SU-DHL-6 (cell line): ENCODE results near the gene NAV2.

Experiments
- H2AFZ ChIP-seq: fragments of 200-600 bp; sonication (generic); 2 replicates; pipeline ENCODE4 v1.6.1; 2014; ENCODE audit warnings: low read depth, mild to moderate bottlenecking, moderate library complexity, mixed read lengths, antibody characterized with exemption, low read length; ENCODE audit not compliant: severe bottlenecking
- H3F3A ChIP-seq: fragments of 200-600 bp; shearing (Covaris generic); 2 replicates; pipeline ENCODE4 v1.6.0; 2016; ENCODE audit warnings: antibody characterized with exemption, mild to moderate bottlenecking; ENCODE audit not compliant: insufficient read depth
- H3K27ac ChIP-seq: fragments of 200-600 bp; sonication (generic); 2 replicates; pipeline ENCODE4 v1.5.1; 2016; ENCODE audit warnings: low read depth, mild to moderate bottlenecking, low read length, moderate library complexity, mixed read lengths
- H3K27me3 ChIP-seq: fragments of 200-600 bp; sonication (generic), shearing (Covaris generic); 2 replicates; pipeline ENCODE4 v1.6.0; 2014; ENCODE audit warnings: mild to moderate bottlenecking, low read length
- H3K36me3 ChIP-seq: fragments of 200-600 bp; sonication (generic); 2 replicates; pipeline ENCODE4 v1.6.1; 2014; ENCODE audit warnings: mild to moderate bottlenecking, low read length, mixed read lengths
- H3K4me2 ChIP-seq: fragments of 300-600, 200-600 bp; shearing (Covaris generic), sonication (generic); 2 replicates; pipeline ENCODE4 v1.6.0; 2014; ENCODE audit warnings: low read length, low read depth, mild to moderate bottlenecking; ENCODE audit not compliant: poor library complexity, severe bottlenecking
- H3K4me3 ChIP-seq: fragments of 200-600 bp; sonication (generic); 2 replicates; pipeline ENCODE4 v1.5.1; 2014; ENCODE audit warnings: antibody characterized with exemption, low read length, mild to moderate bottlenecking, mixed read lengths; ENCODE audit not compliant: insufficient read depth, poor library complexity, severe bottlenecking
- H3K79me2 ChIP-seq: fragments of 200-600 bp; sonication (generic); 2 replicates; pipeline ENCODE4 v1.6.1; 2014; ENCODE audit warnings: mild to moderate bottlenecking, low read length, moderate library complexity; ENCODE audit not compliant: insufficient read depth
- H3K9ac ChIP-seq: fragments of 200-600 bp; sonication (generic); 2 replicates; pipeline ENCODE4 v1.7.0; 2014; ENCODE audit warnings: mild to moderate bottlenecking, low read length
- H3K9me2 ChIP-seq: fragments of 200-600 bp; sonication (generic); replicated peaks from 2 replicates; pipeline ENCODE4 v1.6.1; 2014; ENCODE audit warnings: low read length; ENCODE audit not compliant: insufficient read depth
- H3K9me3 ChIP-seq: fragments of 200-600 bp; sonication (generic); 2 replicates; pipeline ENCODE4 v1.6.1; 2014; ENCODE audit warnings: low read length, mixed read lengths; ENCODE audit not compliant: insufficient read depth
- H4K20me1 ChIP-seq: fragments of 200-600 bp; sonication (generic); 2 replicates; pipeline ENCODE4 v1.6.1; 2014; ENCODE audit warnings: low read depth, mild to moderate bottlenecking, antibody characterized with exemption, low read length, moderate library complexity, mixed read lengths
- EZH2phosphoT487 ChIP-seq: fragments of 200-600 bp; sonication (generic), shearing (Covaris generic); conservative IDR thresholded peaks from 2 replicates; pipeline ENCODE4 v1.6.1; 2018; ENCODE audit warnings: mild to moderate bottlenecking, antibody characterized with exemption, low read length, moderate library complexity, mixed read lengths
- TF ChIP-seq, protein P1 (sequence below): fragments of 200-600 bp; sonication (generic); IDR thresholded peaks from one replicate; pipeline ENCODE4 v1.5.1; 2017; ENCODE audit warnings: antibody characterized with exemption, mild to moderate bottlenecking, low read length, moderate library complexity; ENCODE audit not compliant: insufficient read depth, poor library complexity, severe bottlenecking

Gene NAV2

DNA sequence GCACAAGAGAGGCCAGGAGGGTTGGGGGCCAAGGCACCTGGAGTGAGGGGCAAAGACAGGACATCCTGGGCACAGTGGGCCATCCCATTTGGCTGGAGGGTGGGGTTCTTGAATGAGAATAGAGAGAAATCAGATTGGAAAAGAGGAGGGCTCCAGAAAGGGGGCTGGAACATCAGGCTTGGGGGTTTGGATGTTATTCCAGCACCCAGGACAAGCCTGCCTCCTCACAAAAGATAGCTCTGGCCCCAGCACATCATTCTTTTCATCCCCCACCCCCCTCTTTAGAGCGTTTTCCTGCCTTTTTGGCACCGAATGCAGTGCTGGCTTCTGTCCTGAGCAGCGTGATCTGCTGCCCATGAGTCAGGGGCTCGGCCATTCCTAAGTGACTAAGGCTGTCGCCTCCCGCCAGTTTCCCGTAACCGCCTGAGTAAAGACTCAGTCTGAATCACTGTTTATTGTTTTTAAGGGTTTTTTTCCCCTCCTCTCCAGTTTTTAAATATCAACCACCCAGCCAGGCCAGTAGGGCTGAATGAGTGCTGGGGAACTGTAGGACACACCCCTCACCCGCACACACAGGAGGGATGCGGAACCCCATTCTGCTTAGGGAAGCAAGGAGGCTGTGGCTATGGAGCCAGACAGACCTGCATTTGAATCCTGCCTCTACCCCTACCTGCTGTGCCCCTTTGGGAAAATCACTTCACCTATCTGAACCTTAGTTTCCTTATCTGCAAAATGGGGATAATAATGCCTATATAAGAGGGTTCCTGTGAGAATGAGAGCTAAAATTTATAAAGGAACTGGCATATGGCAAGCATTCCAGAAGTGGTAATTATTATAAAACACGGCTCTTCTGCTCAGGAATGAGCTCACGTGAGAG, 32.4 kb upstream of the NAV2 start:
- no peaks in the 10 kb centered on the region for H3K36me3 ChIP-seq
- no peaks in the 10 kb centered on the region for H3K9me2 ChIP-seq
- H3K9ac ChIP-seq: no peak overlapping the region
- no peaks in the 10 kb centered on the region for H4K20me1 ChIP-seq
- no peak overlapping the region for H3K4me2 ChIP-seq
- H3K4me3 ChIP-seq: no peak overlapping the region
- TF ChIP-seq, protein P1, sequence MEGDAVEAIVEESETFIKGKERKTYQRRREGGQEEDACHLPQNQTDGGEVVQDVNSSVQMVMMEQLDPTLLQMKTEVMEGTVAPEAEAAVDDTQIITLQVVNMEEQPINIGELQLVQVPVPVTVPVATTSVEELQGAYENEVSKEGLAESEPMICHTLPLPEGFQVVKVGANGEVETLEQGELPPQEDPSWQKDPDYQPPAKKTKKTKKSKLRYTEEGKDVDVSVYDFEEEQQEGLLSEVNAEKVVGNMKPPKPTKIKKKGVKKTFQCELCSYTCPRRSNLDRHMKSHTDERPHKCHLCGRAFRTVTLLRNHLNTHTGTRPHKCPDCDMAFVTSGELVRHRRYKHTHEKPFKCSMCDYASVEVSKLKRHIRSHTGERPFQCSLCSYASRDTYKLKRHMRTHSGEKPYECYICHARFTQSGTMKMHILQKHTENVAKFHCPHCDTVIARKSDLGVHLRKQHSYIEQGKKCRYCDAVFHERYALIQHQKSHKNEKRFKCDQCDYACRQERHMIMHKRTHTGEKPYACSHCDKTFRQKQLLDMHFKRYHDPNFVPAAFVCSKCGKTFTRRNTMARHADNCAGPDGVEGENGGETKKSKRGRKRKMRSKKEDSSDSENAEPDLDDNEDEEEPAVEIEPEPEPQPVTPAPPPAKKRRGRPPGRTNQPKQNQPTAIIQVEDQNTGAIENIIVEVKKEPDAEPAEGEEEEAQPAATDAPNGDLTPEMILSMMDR: no peak
- TF ChIP-seq EZH2phosphoT487: no peak
- no peaks in the 10 kb centered on the region for H3K27me3 ChIP-seq
- H3K27ac ChIP-seq: no peak overlapping the region
- no peaks in the 10 kb centered on the region for H3K9me3 ChIP-seq
- no peak overlapping the region for H2AFZ ChIP-seq
- H3K79me2 ChIP-seq: no peaks in the 10 kb centered on the region
- H3F3A ChIP-seq: no peaks in the 10 kb centered on the region

GRCh38 chr11:19680829-19681368, 31.7 kb upstream of the NAV2 start:
- Histone ChIP-seq H3K9me3 (no peaks in the 10 kb centered on the region), H3K4me2 (no peak overlapping the region), H3K36me3 (no peaks in the 10 kb centered on the region), H3K9me2 (no peaks in the 10 kb centered on the region), H4K20me1 (no peaks in the 10 kb centered on the region), H3K27ac (no peak overlapping the region), H3F3A (no peaks in the 10 kb centered on the region), H3K79me2 (no peaks in the 10 kb centered on the region), H3K27me3 (no peaks in the 10 kb centered on the region), H3K9ac (no peak overlapping the region), H3K4me3 (no peak overlapping the region), H2AFZ (no peak overlapping the region)
- no peak for TF ChIP-seq EZH2phosphoT487

- Histone ChIP-seq H3K27me3 (no peaks in the 10 kb centered on the region), H3K36me3 (no peaks in the 10 kb centered on the region), H3K9ac (no peak overlapping the region), H2AFZ (no peak overlapping the region), H4K20me1 (no peaks in the 10 kb centered on the region), H3F3A (no peaks in the 10 kb centered on the region), H3K9me3 (no peaks in the 10 kb centered on the region), H3K4me3 (no peak overlapping the region), H3K27ac (no peak overlapping the region), H3K9me2 (no peaks in the 10 kb centered on the region), H3K79me2 (no peaks in the 10 kb centered on the region), H3K4me2 (no peak overlapping the region)
- TF ChIP-seq EZH2phosphoT487: no peak
- TF ChIP-seq, protein P1: no peak
These were observed 29.4 kb upstream of the NAV2 start for GRCh38 chr11:19683141-19683805.
